ENCODE results near the gene LGSN. TPM values are rescaled to one million over a fixed set of nuclear protein-coding genes. Genes with fewer than 3 reads are reported as not detected.

LGSN gene
- total and polyA plus RNA-seq, 10 of the 15 experiments (the other 5 are each of a cell fraction or from before 2014, with no cell fraction given) = not detected

- TF ChIP-seq RAD51 (IDR thresholded peaks at IDR 0.05) (peak; percentile 98), NR2F1 (conservative IDR thresholded peaks at IDR 0.05) (peak; percentile 100), BRCA1 (IDR thresholded peaks at IDR 0.05; ENCODE audit: low read depth, low read length) (no peak), CHD2 (IDR thresholded peaks at IDR 0.05; ENCODE audit: borderline replicate concordance, low read depth, low read length) (no peak; the same call in 1 of the 2 replicates), RELA (IDR thresholded peaks at IDR 0.05; ENCODE audit: borderline replicate concordance, partially characterized antibody) (peak; percentile 18), CEBPB (IDR thresholded peaks at IDR 0.05; ENCODE audit: borderline replicate concordance in 1 of 2, low read depth in 2 of 2, low read length in 2 of 2) (peak in 1 of 2 experiments; percentile 68; a peak in 1 of 4 replicates), ZNF384 (IDR thresholded peaks at IDR 0.05; ENCODE audit: borderline replicate concordance, low read depth, low read length) (peak; percentile 93), ZNF274 (IDR thresholded peaks at IDR 0.05; ENCODE audit: insufficient read depth, insufficient read length) (no peak), RB1 (IDR thresholded peaks at IDR 0.05; ENCODE audit: borderline replicate concordance) (peak; percentile 26; the same call in 1 of the 2 replicates), PAX5 (IDR thresholded peaks at IDR 0.05; ENCODE audit: borderline replicate concordance, low read depth, low read length) (peak; percentile 66; the same call in 1 of the 2 replicates), TBL1XR1 (IDR thresholded peaks at IDR 0.05; ENCODE audit: low read depth, low read length) (peak; percentile 94), ATF2 (IDR thresholded peaks at IDR 0.05; ENCODE audit: low read length) (peak; percentile 94), NFYB (IDR thresholded peaks at IDR 0.05; ENCODE audit: insufficient read depth, low read depth, low read length) (no peak), USF1 (IDR thresholded peaks at IDR 0.05; ENCODE audit: borderline replicate concordance, extremely low read length, insufficient read depth, low read depth, low read length) (peak; percentile 38), EGR1 (IDR thresholded peaks at IDR 0.05; ENCODE audit: borderline replicate concordance in 1 of 2, low read depth in 2 of 2, low read length in 2 of 2) (no peak), MYC (IDR thresholded peaks at IDR 0.05; ENCODE audit: insufficient read depth, insufficient read length, insufficient replicate concordance, low read length, severe bottlenecking) (no peak), POU2F2 (IDR thresholded peaks at IDR 0.05; ENCODE audit: borderline replicate concordance, low read depth, low read length) (no peak), RFX5 (IDR thresholded peaks at IDR 0.05; ENCODE audit: low read depth, low read length) (peak; percentile 41; the same call in 1 of the 2 replicates), HDAC6 (IDR thresholded peaks at IDR 0.05; ENCODE audit: unreplicated experiment) (no peak), CTCF (IDR thresholded peaks at IDR 0.05 in 2 of 3, conservative IDR thresholded peaks at IDR 0.05 in 1 of 3; ENCODE audit: control insufficient read depth in 2 of 3, extremely low read depth in 1 of 3, insufficient read depth in 1 of 3, low read depth in 3 of 3, low read length in 3 of 3) (peak; percentile 62 to 90 (median 82))
- TF ChIP-seq, protein P1, sequence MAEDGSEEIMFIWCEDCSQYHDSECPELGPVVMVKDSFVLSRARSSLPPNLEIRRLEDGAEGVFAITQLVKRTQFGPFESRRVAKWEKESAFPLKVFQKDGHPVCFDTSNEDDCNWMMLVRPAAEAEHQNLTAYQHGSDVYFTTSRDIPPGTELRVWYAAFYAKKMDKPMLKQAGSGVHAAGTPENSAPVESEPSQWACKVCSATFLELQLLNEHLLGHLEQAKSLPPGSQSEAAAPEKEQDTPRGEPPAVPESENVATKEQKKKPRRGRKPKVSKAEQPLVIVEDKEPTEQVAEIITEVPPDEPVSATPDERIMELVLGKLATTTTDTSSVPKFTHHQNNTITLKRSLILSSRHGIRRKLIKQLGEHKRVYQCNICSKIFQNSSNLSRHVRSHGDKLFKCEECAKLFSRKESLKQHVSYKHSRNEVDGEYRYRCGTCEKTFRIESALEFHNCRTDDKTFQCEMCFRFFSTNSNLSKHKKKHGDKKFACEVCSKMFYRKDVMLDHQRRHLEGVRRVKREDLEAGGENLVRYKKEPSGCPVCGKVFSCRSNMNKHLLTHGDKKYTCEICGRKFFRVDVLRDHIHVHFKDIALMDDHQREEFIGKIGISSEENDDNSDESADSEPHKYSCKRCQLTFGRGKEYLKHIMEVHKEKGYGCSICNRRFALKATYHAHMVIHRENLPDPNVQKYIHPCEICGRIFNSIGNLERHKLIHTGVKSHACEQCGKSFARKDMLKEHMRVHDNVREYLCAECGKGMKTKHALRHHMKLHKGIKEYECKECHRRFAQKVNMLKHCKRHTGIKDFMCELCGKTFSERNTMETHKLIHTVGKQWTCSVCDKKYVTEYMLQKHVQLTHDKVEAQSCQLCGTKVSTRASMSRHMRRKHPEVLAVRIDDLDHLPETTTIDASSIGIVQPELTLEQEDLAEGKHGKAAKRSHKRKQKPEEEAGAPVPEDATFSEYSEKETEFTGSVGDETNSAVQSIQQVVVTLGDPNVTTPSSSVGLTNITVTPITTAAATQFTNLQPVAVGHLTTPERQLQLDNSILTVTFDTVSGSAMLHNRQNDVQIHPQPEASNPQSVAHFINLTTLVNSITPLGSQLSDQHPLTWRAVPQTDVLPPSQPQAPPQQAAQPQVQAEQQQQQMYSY (CRISPR knock-in tag; IDR thresholded peaks at IDR 0.05) = no peak
These were observed 32.9 kb upstream of the LGSN start (continued) for GRCh38 chr6:63352544-63353285.
